ENCODE results near the gene ADAMTSL3.
"Not testable (repeated sequence)": the region's sequence is repeated elsewhere in the genome, so short reads cannot be mapped to it uniquely, and the experiment has no call there.

ADAMTSL3 gene

DNA sequence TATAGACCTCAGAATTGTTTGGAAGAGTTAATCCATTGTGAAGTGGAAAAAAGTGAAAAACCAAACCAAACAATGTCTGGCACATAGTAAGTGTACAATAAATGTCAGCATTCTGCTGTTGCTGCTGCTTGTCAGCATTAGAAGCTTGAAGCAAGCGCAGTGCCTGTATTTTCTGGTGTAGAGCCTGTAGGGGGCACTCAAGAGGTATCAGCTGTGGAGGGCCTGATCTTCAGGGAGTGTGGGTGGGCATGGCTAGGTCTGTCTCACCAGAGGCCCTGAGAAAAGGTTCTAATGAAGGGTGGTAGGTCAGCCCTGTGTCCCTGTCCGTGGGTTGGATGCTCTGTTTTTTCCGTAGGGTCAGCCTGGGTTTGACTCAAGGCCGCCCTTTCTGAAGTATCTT is 3.6 kb downstream of the ADAMTSL3 start:
- DNase-seq = no peak

DNA sequence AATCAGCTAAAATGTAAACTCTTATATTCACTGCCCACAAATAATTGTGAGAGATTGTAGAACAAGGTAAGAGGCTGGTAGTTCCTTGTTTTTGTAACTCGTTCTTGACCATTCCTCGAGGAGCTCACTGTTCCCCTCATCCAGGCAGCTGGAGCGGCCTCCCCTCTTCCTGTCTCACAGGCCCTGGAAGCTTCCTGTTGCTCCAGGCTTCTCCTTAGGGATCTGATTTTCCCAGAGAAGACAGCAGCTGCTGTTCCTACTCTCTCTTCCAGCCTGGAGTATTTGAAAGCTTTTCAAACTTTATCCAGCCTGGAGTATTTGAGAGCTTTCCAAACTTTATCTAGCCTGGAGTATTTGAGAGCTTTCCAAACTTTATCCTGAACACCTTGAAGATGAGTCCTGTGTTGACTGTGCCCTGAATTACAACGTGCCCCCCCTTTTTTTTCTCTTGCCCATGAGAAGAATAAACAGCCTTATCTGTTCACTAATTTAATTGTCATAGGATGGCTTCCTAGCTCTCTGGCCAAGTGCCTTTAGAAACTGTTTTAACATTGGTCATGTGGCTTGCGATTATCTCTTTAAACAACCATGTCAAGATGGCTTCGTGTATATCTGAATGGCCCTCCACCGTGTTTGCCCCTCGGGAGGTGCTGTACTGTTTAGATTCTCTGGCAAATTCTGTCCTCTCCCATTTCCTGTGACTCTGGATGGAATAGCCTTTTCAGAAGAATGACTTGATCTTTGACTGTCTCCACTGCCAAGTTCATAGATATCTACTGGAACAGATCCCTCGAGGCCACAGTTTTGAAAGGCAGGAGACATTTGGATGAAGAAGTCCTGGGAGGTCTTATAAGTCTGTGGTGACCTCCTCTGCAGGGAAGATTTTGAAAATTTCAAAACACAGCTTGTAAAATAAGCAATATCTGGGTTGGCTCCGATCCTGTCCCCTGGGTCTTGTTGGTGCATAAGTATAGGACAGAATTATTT is 4.8 kb downstream of the ADAMTSL3 start:
- no peak for DNase-seq

DNA sequence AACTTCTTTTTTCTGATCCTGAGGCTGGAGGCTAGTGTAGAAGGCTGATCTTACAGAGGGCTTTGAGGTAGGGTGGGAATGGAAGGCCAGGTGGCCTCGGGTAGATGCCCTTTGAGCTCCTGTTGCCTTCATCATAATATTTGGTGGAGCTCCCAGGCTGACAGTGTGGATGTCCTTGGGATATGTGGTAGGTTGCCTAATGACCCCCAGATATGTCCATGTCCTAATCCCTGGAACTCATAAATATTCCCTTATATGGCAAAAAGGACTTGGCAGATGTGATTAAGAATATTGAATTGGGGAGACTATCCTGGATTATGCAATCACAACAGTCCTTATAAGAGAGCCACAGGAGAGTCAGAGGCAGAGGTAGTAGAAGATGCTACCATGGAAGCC is 5.5 kb downstream of the ADAMTSL3 start:
- DNase-seq = no peak

DNA sequence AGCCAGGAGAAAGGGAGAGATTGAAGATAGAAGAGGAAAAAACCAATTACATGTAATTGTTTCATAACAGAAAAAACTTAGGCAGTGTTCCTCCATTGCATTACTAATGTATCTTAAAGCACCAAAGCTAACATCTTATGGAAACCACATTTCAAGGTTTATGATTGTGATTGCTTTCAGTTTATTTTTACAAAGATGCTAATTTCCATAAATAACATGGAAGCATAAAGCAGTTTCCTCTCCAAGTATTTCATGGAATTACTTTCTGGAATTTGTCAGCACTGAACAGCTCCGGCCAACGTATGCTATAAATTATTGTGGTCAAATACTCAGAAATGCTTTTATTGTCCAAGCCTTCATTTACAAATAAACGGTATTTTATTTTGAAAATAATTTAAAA is 11.6 kb downstream of the ADAMTSL3 start:
- no peak for DNase-seq

DNA sequence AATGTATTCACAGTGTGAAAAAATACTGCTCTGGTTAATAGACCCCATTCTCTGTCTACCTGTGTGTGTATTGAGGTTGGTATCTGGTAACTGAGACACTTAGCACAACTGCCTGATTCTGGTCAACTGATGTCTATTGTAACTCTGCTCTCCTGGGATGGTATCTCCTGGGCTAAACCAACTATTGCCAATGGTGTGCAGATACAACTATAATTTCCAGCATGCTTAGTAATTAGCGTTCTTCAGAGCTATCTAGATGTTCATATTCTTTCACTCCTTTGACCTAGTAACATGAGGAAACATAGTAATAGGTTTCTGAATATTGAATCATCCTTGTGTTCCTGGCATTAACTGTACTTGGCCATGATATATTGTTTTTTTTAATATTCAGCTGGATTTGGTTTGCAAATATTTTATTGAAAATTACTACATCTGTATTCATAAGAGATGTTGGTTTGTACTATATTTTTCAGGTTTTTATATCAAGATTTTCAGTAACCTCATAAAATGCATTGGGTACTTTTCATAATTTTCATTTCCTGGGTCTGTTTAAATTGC is 16.8 kb downstream of the ADAMTSL3 start:
- no peak for DNase-seq

DNA sequence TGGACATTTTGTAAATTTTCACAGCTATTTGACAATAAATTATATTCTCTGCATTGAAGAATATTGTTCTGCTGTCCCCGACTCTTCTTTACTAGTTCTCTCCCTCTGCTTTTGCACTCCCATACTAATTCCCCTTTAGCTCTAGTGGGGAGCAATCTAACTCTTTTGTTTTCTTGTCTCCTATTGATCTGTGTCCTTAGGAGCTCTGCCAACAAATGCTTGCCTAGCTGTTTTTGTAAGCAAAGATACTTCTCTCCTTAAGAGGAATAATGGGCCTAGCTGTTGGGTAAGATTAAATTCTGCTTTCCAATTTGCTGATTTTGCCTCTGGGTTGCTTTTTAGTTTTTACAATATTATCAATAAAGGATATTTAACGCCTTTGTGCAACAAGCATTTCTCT is 17.7 kb downstream of the ADAMTSL3 start:
- no peak for DNase-seq

DNA sequence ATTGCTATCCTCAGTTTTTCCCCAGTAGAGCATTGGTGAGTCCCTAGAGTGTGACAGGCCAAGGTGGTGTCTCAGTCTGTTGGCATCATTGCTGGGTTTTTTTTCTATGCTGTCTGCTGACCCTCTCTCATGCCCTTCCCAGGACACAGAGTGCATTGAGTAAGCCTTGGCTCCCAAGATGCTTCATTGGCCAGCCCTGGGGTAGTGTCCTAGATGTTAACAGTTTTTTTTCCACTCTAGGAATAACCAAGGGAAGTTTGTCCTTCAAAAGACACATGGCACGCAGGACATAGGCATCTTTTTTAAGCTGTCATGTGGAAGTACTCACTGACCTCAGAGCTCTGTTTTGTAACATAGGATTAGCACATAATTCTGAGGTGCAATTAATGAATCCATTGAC is 19.5 kb downstream of the ADAMTSL3 start:
- no peak for DNase-seq

DNA sequence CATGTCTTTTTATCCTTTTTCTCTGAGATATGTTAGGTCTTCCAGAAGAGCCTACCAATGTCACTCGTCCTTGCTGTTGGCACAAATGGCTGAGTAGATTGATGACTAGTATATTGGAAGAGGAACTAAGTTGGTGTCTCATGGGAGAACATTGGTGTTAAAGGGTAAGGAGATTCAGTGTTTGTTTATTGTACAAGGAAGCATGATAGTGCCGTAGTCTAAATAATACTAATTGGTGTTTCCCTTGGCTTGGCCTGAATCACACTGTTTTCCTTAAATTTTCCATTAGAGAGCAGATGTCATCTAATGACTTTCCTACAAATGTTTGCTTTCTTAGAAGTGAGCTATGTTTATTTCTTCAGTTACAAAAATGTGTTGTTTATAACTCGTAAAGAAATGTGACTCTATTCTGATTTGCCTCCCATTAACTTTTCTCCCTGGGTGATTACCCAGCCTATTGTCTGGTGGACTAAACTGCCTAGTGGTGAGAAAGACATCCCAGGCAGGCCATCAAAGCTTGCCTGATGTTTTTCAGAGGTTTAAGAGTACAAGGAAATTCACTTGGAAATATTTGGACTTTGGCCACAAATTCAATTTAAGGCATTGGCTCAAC is 28.7 kb downstream of the ADAMTSL3 start:
- DNase-seq = no peak

DNA sequence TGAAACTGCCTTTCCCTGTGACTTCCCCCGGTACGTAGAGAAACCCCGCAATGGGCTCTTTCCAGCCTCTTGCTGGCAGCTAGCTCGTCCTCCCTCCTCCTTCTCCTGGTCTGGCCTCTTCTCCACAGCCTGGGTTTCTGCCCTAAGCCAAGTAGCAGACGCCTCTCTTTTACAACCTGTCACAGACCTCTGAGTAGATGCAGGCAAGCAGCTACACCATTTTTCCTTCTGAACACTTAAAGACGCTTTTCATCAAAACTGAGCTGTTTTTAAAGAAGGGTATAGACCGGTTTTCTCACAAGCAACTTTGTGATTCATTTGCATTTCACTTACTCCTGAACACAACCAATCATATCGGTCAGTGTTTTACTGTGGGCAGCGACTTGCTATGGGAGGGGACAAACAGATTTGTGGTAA is 32.0 kb downstream of the ADAMTSL3 start:
- DNase-seq = no peak

DNA sequence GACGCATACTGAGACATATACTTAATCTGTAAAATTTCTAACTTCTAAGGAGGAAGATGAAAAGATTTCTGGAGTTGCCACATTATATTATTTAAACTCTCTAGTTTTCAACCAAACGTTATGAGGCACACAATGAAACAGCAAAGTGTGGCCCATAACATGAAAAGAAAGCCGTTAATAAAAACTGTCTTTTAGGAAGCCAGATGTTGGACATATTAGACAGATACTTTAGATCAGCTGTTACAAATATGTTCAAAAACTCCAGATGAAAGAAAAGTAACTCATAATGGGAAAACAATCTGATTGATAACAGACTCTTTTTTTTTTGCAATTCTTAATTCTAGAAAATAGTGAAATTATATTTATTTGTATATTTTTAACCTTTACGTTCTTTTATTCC is 34.3 kb downstream of the ADAMTSL3 start:
- no peak for DNase-seq

DNA sequence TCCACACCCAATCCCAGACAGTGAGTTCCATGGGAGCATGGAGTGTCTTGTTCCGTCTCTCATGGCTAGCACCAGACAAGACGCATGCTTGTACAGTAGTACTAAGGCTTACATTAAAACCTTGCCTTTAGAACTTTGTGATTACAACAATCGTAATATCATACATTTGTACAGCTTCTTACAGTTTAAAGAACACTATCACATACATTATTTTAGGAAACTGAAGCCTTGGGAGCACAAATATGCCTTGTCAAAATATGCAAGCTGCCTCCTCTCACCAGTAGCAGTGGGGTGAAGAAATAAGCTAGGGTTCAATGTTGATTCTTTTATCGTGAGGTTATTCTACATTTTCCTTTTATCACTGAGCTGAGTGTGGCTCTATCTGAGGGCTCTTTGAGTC is 36.8 kb downstream of the ADAMTSL3 start:
- DNase-seq = no peak

DNA sequence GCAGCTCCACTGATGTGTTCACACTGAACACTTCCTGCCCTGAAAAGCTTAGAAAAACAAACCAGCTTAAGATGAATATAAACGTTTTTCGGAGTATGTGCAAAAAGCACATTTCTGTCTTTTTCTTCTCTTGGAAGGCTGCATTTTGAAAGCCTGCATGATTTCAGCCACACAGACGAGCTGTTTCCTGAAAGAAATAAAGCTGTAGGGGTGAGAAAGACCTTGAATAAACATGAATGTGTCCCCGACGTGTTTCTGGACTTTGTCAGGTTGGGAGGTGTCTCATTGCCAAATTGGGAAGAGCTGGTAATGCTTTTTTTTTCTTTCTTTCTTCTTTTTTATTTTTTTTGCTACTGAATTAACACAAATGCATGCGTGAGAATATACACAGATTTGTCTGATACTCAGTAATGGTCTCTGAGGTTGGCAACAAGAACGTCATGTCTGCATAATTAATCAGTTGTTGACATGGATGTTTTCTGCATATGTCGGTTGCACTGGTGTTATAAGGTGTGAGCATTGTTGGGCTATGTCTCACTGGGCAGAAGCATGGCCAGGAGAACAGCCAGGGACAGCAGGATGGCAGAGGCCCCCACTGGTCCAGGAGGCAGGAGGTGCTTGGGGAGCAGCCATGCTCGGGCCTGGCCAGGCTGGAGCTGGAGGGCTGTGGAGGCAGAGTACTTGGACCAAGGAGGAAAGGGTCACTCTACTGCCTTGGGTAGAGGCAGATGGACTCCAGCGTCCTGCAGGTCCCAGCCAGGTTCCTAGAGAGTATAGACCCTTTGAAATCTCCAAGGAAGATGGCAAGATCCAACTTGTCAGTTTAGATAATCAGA is 39.0 kb downstream of the ADAMTSL3 start:
- DNase-seq = no peak

DNA sequence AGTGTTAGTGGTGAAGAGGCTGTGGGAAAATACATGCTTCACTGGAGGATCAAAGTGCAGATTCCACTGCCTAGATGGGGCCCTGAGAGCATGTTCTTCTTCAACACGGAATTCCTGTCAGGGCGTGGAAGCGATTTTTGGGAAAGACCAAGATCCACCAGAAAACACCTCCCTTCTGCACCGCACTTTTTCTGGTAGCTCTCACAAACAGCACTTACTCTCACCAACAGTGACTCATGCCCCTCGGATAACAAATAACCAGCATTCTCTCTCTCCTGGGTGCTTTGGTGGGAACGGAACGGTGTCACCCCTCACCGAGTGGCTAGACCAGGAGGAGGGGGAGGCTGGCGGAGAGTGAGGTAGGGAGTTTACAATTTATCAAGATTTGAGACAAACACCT is 40.1 kb downstream of the ADAMTSL3 start:
- no peak for DNase-seq

DNA sequence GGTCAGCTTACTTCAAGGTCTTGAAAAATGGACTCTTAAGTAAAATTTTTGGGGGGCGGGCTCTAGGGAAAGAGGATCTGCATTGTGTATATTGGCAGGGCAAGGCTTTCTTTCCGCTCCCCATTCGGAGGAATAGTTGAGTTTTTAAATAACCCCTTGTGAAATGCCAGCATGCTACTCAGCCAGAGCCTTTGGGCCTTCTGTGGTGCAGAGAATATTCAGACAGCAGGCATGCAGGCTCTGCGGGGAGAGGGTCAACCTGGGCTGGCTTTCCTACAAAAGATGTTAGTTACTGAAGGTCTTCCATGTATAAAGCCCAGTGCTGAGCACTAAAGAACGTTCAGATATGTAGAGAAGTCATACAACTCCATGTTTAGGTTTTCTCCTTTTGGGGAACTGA is 40.6 kb downstream of the ADAMTSL3 start:
- no peak for DNase-seq

DNA sequence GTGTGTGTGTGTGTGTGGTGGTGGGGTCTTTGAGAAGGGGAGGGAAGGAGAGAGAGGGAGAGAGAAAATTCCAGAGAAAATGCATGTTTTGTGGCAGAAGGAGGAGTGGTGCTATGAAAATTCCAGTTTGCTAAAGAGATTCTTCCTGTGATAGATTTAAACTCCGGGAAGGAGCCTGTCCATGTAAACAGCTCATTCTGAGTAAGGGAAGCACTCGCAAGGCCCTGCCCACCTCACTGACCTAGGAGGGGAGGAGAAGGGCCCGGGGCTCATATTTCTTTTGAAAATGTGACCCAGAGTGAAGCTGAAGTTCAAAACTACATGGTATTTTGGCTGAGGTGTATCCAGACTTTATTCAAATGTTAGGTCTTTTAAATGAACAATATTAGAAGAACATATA is 41.3 kb downstream of the ADAMTSL3 start:
- DNase-seq = no peak

DNA sequence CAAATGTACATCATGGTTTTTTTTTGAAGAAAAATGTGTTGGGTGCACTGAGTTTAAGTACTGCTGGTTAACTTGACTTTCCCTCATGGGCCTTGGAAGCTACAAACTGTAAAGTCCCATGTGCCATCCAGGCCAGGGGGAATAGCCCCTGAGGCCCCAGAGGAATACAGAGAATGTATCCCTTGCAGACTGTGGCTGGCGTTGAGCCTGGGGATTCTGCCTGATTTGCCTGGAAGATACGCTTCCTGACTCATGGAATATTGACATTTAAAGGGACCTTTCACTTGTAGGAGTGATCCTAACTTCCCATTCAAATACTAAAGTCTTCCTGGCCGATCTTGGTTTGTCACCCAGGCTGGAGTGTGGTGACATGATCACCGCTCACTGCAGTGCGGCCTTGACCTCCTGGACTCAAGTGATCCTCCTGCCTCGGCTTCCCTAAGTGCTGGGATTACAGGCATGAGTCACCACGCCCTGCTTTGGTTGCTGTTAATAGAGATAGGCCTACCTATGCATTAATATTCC is 42.0 kb downstream of the ADAMTSL3 start:
- no peak for DNase-seq

DNA sequence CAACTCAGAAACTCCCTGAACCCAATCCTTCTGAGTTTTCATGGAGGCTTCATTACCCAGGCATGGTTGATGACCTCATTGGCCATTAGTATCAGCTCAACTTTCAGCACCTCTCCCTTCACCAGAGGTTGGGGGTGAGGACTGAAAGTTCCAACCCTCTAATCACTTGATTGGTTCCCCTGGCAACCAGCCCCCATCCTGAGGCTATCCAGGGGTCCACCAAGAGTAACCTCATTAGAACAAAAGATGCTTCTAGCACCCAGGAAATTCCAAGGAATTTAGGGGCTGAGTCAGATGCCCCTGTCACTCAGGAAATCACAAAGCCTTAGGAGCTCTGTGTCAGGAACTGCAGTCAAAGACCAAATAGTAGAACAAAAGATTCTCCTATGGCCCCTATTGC is 43.8 kb downstream of the ADAMTSL3 start:
- DNase-seq = no peak

DNA sequence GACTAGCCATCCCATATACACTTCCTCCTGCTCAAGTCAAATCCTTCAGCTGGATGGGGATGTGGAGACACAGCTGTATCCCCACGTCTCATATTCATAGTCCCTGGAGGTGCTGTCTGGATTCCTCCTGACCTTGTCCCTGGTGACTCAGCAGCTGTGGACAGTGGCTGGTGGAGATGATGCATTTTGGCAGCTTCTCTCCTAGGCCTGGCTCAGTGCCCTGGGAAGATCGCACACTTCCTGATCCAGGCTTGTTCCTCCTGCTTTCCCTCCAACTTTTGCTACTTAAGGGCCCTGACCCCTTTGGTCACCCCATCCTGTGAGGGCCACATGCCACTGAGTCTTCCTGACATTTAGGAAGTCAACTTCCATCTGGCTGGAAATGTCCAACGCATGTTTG is 44.4 kb downstream of the ADAMTSL3 start:
- no peak for DNase-seq

DNA sequence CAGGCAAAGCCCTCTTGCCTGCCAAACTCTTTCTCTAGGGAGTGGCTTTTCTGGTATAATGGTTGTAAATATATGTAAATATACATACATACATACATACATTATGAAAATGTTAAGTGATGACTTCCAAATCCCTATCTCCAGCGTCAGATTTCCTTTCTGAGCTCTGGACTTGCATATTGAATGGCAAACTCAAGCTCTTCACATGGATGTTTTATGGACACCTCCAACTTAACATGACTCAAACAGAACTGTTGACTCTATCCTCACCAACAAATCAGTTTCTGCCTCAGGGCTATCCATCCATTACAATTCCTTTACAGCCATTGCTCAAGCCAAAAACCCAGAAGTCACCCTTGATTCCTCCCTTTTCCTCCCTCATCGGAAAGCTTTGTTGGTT is 45.1 kb downstream of the ADAMTSL3 start:
- DNase-seq = no peak

DNA sequence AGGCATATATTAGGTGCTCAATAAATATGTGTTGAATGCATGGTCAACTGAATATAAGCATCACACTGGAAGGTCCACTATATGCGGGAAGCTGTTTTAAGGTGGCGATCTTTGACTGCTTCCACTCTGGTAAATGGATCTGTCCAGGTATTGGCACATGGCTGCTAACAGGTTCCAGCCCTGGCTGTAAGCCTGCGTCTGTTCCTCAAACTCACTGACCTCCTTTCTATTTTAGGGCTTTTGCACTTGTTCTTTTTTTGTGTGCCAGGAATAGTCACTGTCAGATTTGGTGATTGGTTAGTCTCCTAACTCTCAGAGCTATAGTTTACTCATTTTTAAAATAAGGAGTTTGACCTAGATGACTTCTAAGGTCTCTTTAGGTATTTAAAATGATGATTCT is 46.2 kb downstream of the ADAMTSL3 start:
- no peak for DNase-seq

DNA sequence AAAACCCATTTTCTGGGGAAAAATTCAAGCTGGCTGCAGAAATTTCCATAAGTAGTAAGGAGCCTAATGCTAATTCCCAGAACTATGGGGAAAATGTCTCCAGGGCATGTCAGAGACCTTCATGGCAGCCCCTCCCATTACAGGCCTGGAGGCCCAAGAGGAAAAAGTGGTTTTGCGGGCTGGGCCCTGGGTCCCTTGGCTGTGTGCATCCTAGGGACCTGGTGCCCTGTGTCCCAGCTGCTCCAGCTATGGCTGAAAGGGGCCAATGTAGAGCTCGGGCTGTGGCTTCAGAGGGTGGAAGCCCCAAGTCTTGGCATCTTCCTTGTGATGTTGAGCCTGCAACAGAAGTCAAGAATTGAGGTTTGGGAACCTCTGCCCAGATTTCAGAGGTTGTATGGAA is 48.4 kb downstream of the ADAMTSL3 start:
- DNase-seq = not testable (repeated sequence)

DNA sequence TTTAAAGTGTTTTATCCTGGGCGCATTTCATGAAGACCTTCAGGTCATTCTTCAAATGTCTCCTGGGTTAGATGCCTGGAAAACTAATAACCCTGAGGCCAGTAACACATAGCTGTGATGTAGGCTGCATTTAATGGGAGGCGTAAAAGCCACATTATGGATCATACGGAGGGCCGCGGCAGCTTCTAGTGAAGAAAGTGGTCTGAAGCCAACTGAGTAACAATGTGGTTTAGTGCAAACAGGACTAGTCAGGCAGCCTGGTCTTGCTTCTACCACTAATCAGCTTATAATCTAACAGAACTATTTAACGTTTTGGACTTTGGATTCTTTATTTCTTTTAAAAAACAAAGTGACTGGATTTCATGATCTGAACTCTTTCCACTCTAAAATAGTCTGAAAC is 54.4 kb downstream of the ADAMTSL3 start:
- DNase-seq = no peak

DNA sequence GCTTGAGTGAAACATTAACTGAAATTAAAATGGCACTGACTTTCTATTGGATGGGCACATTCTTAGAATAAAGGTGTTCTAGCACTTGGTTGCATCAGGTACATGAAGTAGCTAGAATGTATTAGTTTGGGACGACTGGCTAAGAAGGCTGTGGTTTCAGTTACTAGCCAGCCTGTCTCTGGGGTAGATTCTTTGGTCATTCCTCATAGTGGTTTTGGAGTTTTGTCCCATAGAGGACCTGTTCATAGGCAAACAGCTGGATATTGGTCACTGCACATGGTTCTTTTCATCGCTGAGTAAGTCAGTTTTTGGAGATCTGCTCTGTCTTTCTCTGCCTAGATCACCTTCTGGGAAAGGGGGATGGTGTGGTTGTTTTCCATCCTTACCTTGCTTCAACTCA is 55.3 kb downstream of the ADAMTSL3 start:
- no peak for DNase-seq
